SK-N-SH treated with all-trans-retinoic acid at 6 μM for 48 hours (cell line): ENCODE results near the gene LSM7.

ENCODE experiments used
- ATAC-seq: fragments of 200-7000 bp; cut with Tn5 transposase; 3 replicates; pipeline ENCODE4 v1.9.1; 2020; ENCODE audit warnings: mild to moderate bottlenecking, moderate library complexity
- ARNTL ChIP-seq: fragments of 450-650 bp; formaldehyde crosslinking; IDR thresholded peaks from 2 replicates; pipeline ENCODE4 v1.5.0; 2020; ENCODE audit warnings: low read depth, mild to moderate bottlenecking, moderate library complexity, borderline replicate concordance
- BACH2 ChIP-seq: fragments of 250-450 bp; sonication (Bioruptor Pico); IDR thresholded peaks from 2 replicates; pipeline ENCODE4 v1.9.0; 2021; ENCODE audit warnings: mild to moderate bottlenecking, borderline replicate concordance
- CSDC2 ChIP-seq: fragments of 250-450 bp; sonication (Bioruptor Pico); IDR thresholded peaks from 2 replicates; pipeline ENCODE4 v1.5.0; 2020; ENCODE audit warnings: mild to moderate bottlenecking, moderate library complexity
- ESRRG ChIP-seq: fragments of 250-450 bp; sonication (Bioruptor Pico); IDR thresholded peaks from 2 replicates; pipeline ENCODE4 v1.6.1; 2021; ENCODE audit warnings: mild to moderate bottlenecking
- GLIS3 ChIP-seq: fragments of 250-450 bp; sonication (Bioruptor Pico); IDR thresholded peaks from 2 replicates; pipeline ENCODE4 v1.5.0; 2020; ENCODE audit warnings: mild to moderate bottlenecking, moderate library complexity
- ISL1 ChIP-seq: fragments of 250-450 bp; sonication (Bioruptor Pico); IDR thresholded peaks from 2 replicates; pipeline ENCODE4 v2.1.2; 2022; ENCODE audit warnings: mild to moderate bottlenecking, moderate library complexity
- OSR1 ChIP-seq: fragments of 250-450 bp; sonication (Bioruptor Pico); IDR thresholded peaks from 2 replicates; pipeline ENCODE4 v1.8.0; 2022; ENCODE audit warnings: moderate library complexity, mild to moderate bottlenecking, inconsistent platforms
- PPARA ChIP-seq: fragments of 250-450 bp; sonication (Bioruptor Pico); IDR thresholded peaks from 2 replicates; pipeline ENCODE4 v1.5.0; 2020; ENCODE audit warnings: mild to moderate bottlenecking, borderline replicate concordance
- RARB ChIP-seq: fragments of 250-450 bp; sonication (Bioruptor Pico); IDR thresholded peaks from 2 replicates; pipeline ENCODE4 v1.8.0; 2021; ENCODE audit warnings: mild to moderate bottlenecking, moderate library complexity
- SNAI2 ChIP-seq: fragments of 250-450 bp; sonication (Bioruptor Pico); IDR thresholded peaks from 2 replicates; pipeline ENCODE4 v1.5.0; 2020; ENCODE audit warnings: mild to moderate bottlenecking, moderate library complexity
- TCF4 ChIP-seq: fragments of 250-450 bp; sonication (Bioruptor Pico); IDR thresholded peaks from 2 replicates; pipeline ENCODE4 v1.8.0; 2021; ENCODE audit warnings: mild to moderate bottlenecking, moderate library complexity, borderline replicate concordance
- TOX ChIP-seq: fragments of 250-450 bp; sonication (Bioruptor Pico); IDR thresholded peaks from 2 replicates; pipeline ENCODE4 v1.8.0; 2021; ENCODE audit warnings: mild to moderate bottlenecking, moderate library complexity, borderline replicate concordance
- ZC3H10 ChIP-seq: fragments of 250-450 bp; sonication (Bioruptor Pico); IDR thresholded peaks from 2 replicates; pipeline ENCODE4 v1.5.1; 2021; ENCODE audit warnings: mild to moderate bottlenecking, moderate library complexity
- ZFP30 ChIP-seq: fragments of 450-650 bp; formaldehyde crosslinking; IDR thresholded peaks from 2 replicates; pipeline ENCODE4 v1.5.0; 2022; ENCODE audit warnings: mild to moderate bottlenecking, moderate library complexity
- ZNF565 ChIP-seq: fragments of 450-650 bp; formaldehyde crosslinking; conservative IDR thresholded peaks from 2 replicates; pipeline ENCODE4 v1.5.0; 2020; ENCODE audit warnings: low read depth, mild to moderate bottlenecking, moderate library complexity
- ZNF8 ChIP-seq: fragments of 450-650 bp; formaldehyde crosslinking; IDR thresholded peaks from 2 replicates; pipeline ENCODE4 v1.5.0; 2020; ENCODE audit warnings: mild to moderate bottlenecking, moderate library complexity
- TF ChIP-seq, protein P1 (sequence below): fragments of 250-450 bp; sonication (Bioruptor Pico); IDR thresholded peaks from 2 replicates; pipeline ENCODE4 v1.8.0; 2021; ENCODE audit warnings: low read depth, mild to moderate bottlenecking, moderate library complexity, borderline replicate concordance
- TF ChIP-seq, protein P2 (sequence below): fragments of 250-450 bp; sonication (Bioruptor Pico); IDR thresholded peaks from 2 replicates; pipeline ENCODE4 v1.8.0; 2020; ENCODE audit warnings: mild to moderate bottlenecking, moderate library complexity, borderline replicate concordance
- TF ChIP-seq, protein P3 (sequence below): fragments of 250-450 bp; sonication (Bioruptor Pico); IDR thresholded peaks from 2 replicates; pipeline ENCODE4 v1.5.1; 2021; ENCODE audit warnings: mild to moderate bottlenecking, moderate library complexity
- TF ChIP-seq, protein P4 (sequence below): fragments of 250-450 bp; sonication (Bioruptor Pico); IDR thresholded peaks from 2 replicates; pipeline ENCODE4 v1.5.1; 2020; ENCODE audit warnings: low read depth, mild to moderate bottlenecking, moderate library complexity

LSM7 gene

DNA sequence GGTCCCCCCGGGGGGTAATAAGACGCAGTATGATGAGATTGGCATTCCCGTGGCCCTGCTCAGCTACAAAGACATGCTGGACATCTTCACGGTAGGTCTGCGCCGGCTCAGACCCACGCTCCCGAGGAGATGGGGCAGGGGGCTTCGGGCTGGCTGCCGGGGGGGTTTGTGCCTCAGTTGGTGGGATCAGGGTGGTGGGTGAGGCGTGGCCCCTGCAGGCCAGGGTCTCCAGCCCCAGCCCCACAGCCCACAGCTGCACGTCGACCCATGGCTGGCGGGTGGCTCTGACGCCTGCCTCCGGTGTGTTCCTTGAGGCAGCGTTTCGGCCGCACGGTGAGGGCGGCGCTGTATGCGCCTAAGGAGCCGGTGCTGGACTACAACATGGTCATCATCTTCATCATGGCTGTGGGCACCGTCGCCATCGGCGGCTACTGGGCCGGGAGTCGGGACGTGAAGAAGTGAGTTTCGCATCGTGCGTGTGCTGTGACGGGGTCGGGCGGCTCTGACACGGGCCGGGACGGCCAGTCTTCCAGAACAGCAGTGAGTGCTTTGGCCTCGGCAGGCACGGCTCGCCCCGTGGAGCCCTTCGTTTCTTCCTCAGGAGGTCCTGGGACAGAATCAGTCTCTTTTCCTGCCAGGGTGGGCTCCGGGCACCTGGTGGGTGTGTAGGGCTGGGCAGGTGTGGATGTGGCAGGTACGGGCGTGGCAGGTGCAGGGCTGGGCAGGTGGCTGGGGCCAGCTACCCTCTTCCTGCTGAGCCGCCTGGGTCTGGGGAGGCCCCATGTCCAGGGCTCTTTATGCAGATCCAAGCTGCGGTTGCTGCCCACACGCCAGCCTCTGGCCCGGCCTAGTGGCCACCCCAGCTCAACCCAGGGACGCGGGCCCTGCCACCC lies 10.6 kb upstream of the LSM7 start:
- no peak for TF ChIP-seq ESRRG (CRISPR knock-in tag)
- TF ChIP-seq ZFP30 (CRISPR knock-in tag) = no peak
- TF ChIP-seq, protein P1, sequence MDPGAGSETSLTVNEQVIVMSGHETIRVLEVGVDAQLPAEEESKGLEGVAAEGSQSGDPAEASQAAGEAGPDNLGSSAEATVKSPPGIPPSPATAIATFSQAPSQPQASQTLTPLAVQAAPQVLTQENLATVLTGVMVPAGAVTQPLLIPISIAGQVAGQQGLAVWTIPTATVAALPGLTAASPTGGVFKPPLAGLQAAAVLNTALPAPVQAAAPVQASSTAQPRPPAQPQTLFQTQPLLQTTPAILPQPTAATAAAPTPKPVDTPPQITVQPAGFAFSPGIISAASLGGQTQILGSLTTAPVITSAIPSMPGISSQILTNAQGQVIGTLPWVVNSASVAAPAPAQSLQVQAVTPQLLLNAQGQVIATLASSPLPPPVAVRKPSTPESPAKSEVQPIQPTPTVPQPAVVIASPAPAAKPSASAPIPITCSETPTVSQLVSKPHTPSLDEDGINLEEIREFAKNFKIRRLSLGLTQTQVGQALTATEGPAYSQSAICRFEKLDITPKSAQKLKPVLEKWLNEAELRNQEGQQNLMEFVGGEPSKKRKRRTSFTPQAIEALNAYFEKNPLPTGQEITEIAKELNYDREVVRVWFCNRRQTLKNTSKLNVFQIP = no peak
- no peak for TF ChIP-seq OSR1 (CRISPR knock-in tag)
- TF ChIP-seq TCF4 = no peak

DNA sequence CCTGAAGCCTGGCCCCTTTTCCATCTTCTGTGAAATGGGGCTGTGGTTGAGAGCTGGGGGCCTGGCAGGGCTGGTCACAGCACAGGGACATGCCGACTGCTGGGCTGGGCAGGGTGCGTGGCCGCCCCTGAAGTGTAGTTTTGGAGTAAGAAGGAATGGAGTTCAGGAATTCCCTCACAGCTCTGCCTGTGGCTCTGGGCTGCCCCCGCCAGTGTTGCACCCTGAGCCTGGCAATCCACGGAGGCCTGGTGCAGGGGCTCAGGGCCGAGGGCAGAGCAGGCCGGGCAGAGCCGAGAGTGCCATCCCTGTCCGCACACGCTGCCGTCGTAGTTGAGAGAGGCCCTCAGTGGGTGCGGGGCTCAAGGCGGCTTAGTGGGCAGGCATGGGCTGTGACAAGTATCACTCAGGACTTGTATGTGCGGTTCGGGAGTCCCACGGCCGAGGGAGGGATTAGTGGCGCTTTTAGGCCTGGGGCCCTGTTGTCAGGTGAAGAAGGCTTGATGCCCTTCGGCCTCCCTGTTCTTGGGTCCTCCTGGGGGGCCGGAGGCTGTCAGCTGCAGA lies 9.7 kb upstream of the LSM7 start:
- ATAC-seq = no peak
- no peak for TF ChIP-seq OSR1 (CRISPR knock-in tag)
- TF ChIP-seq, protein P2, sequence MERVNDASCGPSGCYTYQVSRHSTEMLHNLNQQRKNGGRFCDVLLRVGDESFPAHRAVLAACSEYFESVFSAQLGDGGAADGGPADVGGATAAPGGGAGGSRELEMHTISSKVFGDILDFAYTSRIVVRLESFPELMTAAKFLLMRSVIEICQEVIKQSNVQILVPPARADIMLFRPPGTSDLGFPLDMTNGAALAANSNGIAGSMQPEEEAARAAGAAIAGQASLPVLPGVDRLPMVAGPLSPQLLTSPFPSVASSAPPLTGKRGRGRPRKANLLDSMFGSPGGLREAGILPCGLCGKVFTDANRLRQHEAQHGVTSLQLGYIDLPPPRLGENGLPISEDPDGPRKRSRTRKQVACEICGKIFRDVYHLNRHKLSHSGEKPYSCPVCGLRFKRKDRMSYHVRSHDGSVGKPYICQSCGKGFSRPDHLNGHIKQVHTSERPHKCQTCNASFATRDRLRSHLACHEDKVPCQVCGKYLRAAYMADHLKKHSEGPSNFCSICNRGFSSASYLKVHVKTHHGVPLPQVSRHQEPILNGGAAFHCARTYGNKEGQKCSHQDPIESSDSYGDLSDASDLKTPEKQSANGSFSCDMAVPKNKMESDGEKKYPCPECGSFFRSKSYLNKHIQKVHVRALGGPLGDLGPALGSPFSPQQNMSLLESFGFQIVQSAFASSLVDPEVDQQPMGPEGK (CRISPR knock-in tag) = no peak
- no peak for TF ChIP-seq PPARA
- TF ChIP-seq ZNF565 (CRISPR knock-in tag) = no peak
- TF ChIP-seq ARNTL (CRISPR knock-in tag) = no peak
- TF ChIP-seq ZNF8 (CRISPR knock-in tag) = no peak
- TF ChIP-seq, protein P3, sequence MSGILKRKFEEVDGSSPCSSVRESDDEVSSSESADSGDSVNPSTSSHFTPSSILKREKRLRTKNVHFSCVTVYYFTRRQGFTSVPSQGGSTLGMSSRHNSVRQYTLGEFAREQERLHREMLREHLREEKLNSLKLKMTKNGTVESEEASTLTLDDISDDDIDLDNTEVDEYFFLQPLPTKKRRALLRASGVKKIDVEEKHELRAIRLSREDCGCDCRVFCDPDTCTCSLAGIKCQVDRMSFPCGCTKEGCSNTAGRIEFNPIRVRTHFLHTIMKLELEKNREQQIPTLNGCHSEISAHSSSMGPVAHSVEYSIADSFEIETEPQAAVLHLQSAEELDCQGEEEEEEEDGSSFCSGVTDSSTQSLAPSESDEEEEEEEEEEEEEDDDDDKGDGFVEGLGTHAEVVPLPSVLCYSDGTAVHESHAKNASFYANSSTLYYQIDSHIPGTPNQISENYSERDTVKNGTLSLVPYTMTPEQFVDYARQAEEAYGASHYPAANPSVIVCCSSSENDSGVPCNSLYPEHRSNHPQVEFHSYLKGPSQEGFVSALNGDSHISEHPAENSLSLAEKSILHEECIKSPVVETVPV = no peak
- TF ChIP-seq ZFP30 (CRISPR knock-in tag) = no peak

More for the DNA sequence above, 10.6 kb upstream of the LSM7 start:
- no peak for ATAC-seq

DNA sequence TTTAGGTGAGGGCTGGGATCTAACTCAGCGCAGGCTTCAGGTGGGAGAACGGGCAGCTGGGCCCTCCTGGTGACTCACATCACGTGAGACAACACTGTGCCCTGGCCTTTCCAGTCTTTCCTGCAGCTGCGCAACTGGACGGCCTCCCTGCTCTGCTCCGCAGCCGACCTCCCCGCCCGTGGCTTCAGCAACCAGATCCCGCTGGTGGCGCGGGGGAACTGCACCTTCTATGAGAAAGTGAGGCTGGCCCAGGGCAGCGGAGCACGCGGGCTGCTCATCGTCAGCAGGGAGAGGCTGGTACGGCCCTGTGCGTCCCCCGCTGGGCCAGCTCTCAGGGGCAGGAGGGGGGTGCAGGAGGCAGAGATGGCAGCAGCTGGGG lies 8.9 kb upstream of the LSM7 start:
- TF ChIP-seq, protein P2 (CRISPR knock-in tag) = no peak
- TF ChIP-seq RARB (CRISPR knock-in tag) (no peak), TOX (CRISPR knock-in tag) (no peak), GLIS3 (CRISPR knock-in tag) (no peak), PPARA (no peak), ZC3H10 (no peak), ZNF565 (CRISPR knock-in tag) (no peak), ISL1 (CRISPR knock-in tag) (no peak), OSR1 (CRISPR knock-in tag) (no peak), SNAI2 (CRISPR knock-in tag) (no peak), BACH2 (CRISPR knock-in tag) (no peak), CSDC2 (CRISPR knock-in tag) (no peak)
- TF ChIP-seq, protein P3 = no peak
- TF ChIP-seq, protein P1 = no peak
- TF ChIP-seq, protein P4, sequence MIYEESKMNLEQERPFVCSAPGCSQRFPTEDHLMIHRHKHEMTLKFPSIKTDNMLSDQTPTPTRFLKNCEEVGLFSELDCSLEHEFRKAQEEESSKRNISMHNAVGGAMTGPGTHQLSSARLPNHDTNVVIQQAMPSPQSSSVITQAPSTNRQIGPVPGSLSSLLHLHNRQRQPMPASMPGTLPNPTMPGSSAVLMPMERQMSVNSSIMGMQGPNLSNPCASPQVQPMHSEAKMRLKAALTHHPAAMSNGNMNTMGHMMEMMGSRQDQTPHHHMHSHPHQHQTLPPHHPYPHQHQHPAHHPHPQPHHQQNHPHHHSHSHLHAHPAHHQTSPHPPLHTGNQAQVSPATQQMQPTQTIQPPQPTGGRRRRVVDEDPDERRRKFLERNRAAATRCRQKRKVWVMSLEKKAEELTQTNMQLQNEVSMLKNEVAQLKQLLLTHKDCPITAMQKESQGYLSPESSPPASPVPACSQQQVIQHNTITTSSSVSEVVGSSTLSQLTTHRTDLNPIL = no peak
- TF ChIP-seq, all 23 proteins: peak for 0
- ATAC-seq = peak; percentile 49
